Neuronal stem cell (in vitro differentiated cells): Measurements from ENCODE around the gene EEF1G.

ENCODE experiments used
- DNase-seq: peaks from one replicate; pipeline ENCODE4 v3.0.0-alpha.2; 2013; ENCODE audit warnings: low spot score
- H2AFZ ChIP-seq: one replicate; pipeline ENCODE4 v1.6.1; 2013; ENCODE audit warnings: mild to moderate bottlenecking, low read length, inconsistent platforms
- H2AK5ac ChIP-seq: 2 replicates; pipeline ENCODE4 v1.6.1; 2013; ENCODE audit warnings: low read depth, mild to moderate bottlenecking, inconsistent platforms, low read length, moderate library complexity, mixed read lengths
- H2BK120ac ChIP-seq: 2 replicates; pipeline ENCODE4 v1.6.1; 2013; ENCODE audit warnings: low read depth, mild to moderate bottlenecking, inconsistent platforms, low read length, moderate library complexity, mixed read lengths
- H2BK12ac ChIP-seq: one replicate; pipeline ENCODE4 v1.6.1; 2013; ENCODE audit warnings: low read length, inconsistent platforms
- H2BK15ac ChIP-seq: 2 replicates; pipeline ENCODE4 v1.6.1; 2013; ENCODE audit warnings: mild to moderate bottlenecking, low read length, inconsistent platforms, mixed read lengths
- H2BK5ac ChIP-seq: one replicate; pipeline ENCODE4 v1.6.1; 2013; ENCODE audit warnings: inconsistent platforms, mild to moderate bottlenecking, low read length, moderate library complexity
- H3K14ac ChIP-seq: one replicate; pipeline ENCODE4 v1.6.1; 2013; ENCODE audit warnings: low read length, inconsistent platforms
- H3K18ac ChIP-seq: 2 replicates; pipeline ENCODE4 v1.6.1; 2013; ENCODE audit warnings: low read length, inconsistent platforms
- H3K23ac ChIP-seq: 2 replicates; pipeline ENCODE4 v1.6.1; 2013; ENCODE audit warnings: low read depth, mild to moderate bottlenecking, mixed read lengths, low read length, inconsistent platforms; ENCODE audit not compliant: poor library complexity
- H3K27ac ChIP-seq: replicated peaks from 3 replicates; pipeline ENCODE4 v1.5.1; 2013; ENCODE audit warnings: low read length, inconsistent platforms
- H3K27me3 ChIP-seq, 3 experiments: 2 replicates each; pipeline ENCODE4 v1.6.1; 2013; ENCODE audit warnings: low read length in 3 of 3, mild to moderate bottlenecking in 2 of 3, inconsistent platforms in 1 of 3, low read depth in 1 of 3, mixed read lengths in 1 of 3, moderate library complexity in 1 of 3; ENCODE audit not compliant: control insufficient read depth in 3 of 3, insufficient read depth in 3 of 3
- H3K36me3 ChIP-seq, 2 donors: replicated peaks in 1 of 2; 2 replicates each; pipeline ENCODE4 v1.6.1; 2013; ENCODE audit warnings: low read length in 2 of 2; ENCODE audit not compliant: control insufficient read depth in 2 of 2, insufficient read depth in 2 of 2
- H3K4ac ChIP-seq: 2 replicates; pipeline ENCODE4 v1.6.1; 2013; ENCODE audit warnings: inconsistent platforms, mild to moderate bottlenecking, low read length, moderate library complexity
- H3K4me1 ChIP-seq, 2 donors: 1 replicate in 1 of 2; 2 replicates in 1 of 2; pipeline ENCODE4 v1.6.1; 2013; ENCODE audit warnings: low read length in 2 of 2, low read depth in 1 of 2; ENCODE audit not compliant: control insufficient read depth in 2 of 2, insufficient read depth in 1 of 2
- H3K4me2 ChIP-seq: one replicate; pipeline ENCODE4 v1.6.1; 2013; ENCODE audit warnings: mild to moderate bottlenecking, low read length, inconsistent platforms; ENCODE audit not compliant: insufficient read depth, poor library complexity, severe bottlenecking
- H3K4me3 ChIP-seq, 2 donors: 2 replicates each; pipeline ENCODE4 v1.5.1; 2013; ENCODE audit warnings: low read length in 2 of 2, mild to moderate bottlenecking in 2 of 2, inconsistent platforms in 1 of 2, moderate library complexity in 1 of 2
- H3K79me1 ChIP-seq: one replicate; pipeline ENCODE4 v1.6.1; 2013; ENCODE audit warnings: low read depth, mild to moderate bottlenecking, inconsistent platforms, low read length, moderate library complexity
- H3K9ac ChIP-seq: one replicate; pipeline ENCODE4 v1.6.1; 2013; ENCODE audit warnings: mild to moderate bottlenecking, low read depth, low read length, inconsistent platforms; ENCODE audit not compliant: poor library complexity
- H3K9me3 ChIP-seq, 2 donors: replicated peaks in 1 of 2; 2 replicates each; pipeline versions ENCODE3 to v1.6.1; 2013; ENCODE audit warnings: low read length in 2 of 2, mild to moderate bottlenecking in 2 of 2, inconsistent platforms in 1 of 2, low read depth in 1 of 2, mixed read lengths in 1 of 2, moderate library complexity in 1 of 2; ENCODE audit not compliant: control insufficient read depth in 2 of 2, insufficient read depth in 1 of 2
- H4K8ac ChIP-seq: one replicate; pipeline ENCODE4 v1.6.1; 2013; ENCODE audit warnings: low read depth, mild to moderate bottlenecking, inconsistent platforms, low read length, moderate library complexity
- H4K91ac ChIP-seq: one replicate; pipeline ENCODE4 v1.6.1; 2013; ENCODE audit warnings: low read length, low read depth, mild to moderate bottlenecking, inconsistent platforms; ENCODE audit not compliant: poor library complexity
- WGBS, 2 donors: extraction: QIAGEN DNeasy Blood & Tissue Kit; methylation state at CpG; one replicate each; pipeline ENCODE4 v1.1.7; 2013; ENCODE audit warnings: missing lambda C conversion rate in 2 of 2, mixed read lengths in 1 of 2; ENCODE audit not compliant: insufficient read length in 2 of 2, insufficient replicate concordance in 1 of 2; ENCODE audit errors: extremely low coverage in 2 of 2; 5-methylcytosine and 5-hydroxymethylcytosine counted together

Gene EEF1G

DNA sequence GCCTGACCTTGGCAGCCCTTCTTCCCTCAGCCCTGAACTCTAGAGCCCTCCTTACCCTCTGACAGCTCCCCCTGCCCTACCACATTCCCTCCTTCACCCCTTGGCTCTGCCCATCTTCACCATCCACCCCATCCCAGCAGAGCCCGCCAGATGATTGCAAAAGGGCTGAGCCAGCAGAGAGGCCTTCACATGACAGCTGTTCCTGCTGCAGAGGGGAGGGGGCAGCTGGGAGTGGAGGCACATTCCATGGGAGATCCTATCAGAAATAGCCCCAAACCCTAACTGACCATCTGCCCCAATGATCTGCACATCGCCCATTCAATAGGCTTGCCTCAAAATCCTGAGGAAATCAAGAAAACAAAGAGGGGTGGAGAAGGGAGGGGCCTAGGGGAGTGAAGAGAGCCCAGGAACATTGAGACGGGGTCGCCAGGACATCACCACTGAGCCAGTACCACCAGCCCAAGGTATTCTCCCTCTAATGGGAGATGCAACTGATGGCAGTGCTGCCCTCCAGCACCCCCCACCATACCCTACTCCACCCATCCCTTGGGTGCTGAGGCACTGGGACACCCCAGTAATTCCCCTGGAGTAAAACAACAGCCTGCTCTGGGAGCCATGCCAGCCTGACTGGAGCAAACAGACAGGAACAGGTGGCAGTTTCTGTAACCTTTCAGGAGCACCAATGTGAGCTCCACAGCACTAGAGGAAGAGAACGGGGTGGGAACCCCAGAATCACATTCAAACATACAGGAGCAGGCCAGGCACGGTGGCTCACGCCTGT, 19.1 kb downstream of the EEF1G start:
- Histone ChIP-seq H3K18ac (peak overlapping the region; percentile 93), H3K14ac (peak overlapping the region; percentile 10), H3K23ac (no peak overlapping the region), H3K27ac (peak overlapping the region; percentile 88), H2BK12ac (no peak overlapping the region), H4K8ac (no peak overlapping the region), H2BK120ac (no peak overlapping the region), H3K9me3 (no peaks in the 10 kb centered on the region), H2AFZ (no peak overlapping the region), H2BK5ac (peak overlapping the region; percentile 31), H2BK15ac (peak overlapping the region; percentile 12), H3K9ac (peak overlapping the region; percentile 5), H3K4me2 (no peak overlapping the region), H3K4me1 (peaks cover 41 to 45% of the 10 kb centered on the region in 2 donors), H3K4me3 (no peak overlapping the region), H3K4ac (no peak overlapping the region), H3K36me3 (peaks cover 17 to 35% of the 10 kb centered on the region in 2 donors), H3K79me1 (no peaks in the 10 kb centered on the region), H4K91ac (no peak overlapping the region), H3K27me3 (no peaks in the 10 kb centered on the region), H2AK5ac (peak overlapping the region; percentile 72)
- no peak for DNase-seq
- WGBS, 2 donors, result no CpG with 5 or more reads among the region's 7 CpGs

DNA sequence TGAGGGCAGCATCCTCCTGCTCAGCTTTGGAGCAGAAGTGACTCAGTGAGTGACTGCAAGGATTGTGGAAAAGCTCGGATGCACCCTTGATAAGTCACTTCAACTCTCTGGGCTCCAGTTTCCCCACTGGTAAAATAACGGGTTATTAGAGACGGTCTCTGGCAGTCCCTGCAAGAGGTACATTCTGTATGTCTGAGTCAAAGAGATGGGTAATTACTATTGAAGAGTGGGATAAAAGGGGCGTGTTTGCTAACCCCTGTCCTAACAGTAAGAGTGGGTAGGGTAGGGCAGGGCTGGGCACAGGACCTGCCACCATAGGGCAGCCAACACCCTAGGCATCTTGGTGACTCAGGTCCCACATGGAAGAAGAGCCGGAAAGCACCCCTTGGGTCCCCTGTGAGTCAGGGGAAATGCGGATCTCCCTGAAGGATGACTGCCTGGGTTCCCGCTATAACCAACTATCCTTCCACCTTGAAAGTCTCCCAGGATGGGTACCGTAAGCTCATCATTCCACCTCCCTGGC, 19.8 kb downstream of the EEF1G start:
- H3K27me3 ChIP-seq, result peaks cover 0 to 2% (median 0%) of the 10 kb centered on the region in 3 experiments
- peak overlapping the region; percentile 10 for H3K14ac ChIP-seq
- peak overlapping the region; percentile 18 for H2BK12ac ChIP-seq
- peak overlapping the region; percentile 66 for H2BK5ac ChIP-seq
- peak overlapping the region; percentile 93 for H3K18ac ChIP-seq
- peak overlapping the region; percentile 45 for H4K8ac ChIP-seq
- H3K9ac ChIP-seq, result peak overlapping the region; percentile 5
- H4K91ac ChIP-seq, result no peak overlapping the region
- H3K23ac ChIP-seq, result no peak overlapping the region
- H3K4me3 ChIP-seq, result no peak overlapping the region
- H3K36me3 ChIP-seq, result peaks cover 12 to 28% of the 10 kb centered on the region in 2 donors
- peak overlapping the region; percentile 88 for H3K27ac ChIP-seq
- H2BK15ac ChIP-seq, result peak overlapping the region; percentile 66
- H3K79me1 ChIP-seq, result no peaks in the 10 kb centered on the region
- peaks cover 41 to 45% of the 10 kb centered on the region in 2 donors for H3K4me1 ChIP-seq
- no peaks in the 10 kb centered on the region for H3K9me3 ChIP-seq
- WGBS, 2 donors, result no CpG with 5 or more reads among the region's 8 CpGs
- peak overlapping the region; percentile 4 for H3K4ac ChIP-seq
- no peak overlapping the region for H3K4me2 ChIP-seq
- no peak overlapping the region for H2BK120ac ChIP-seq
- peak overlapping the region; percentile 72 for H2AK5ac ChIP-seq
- peak overlapping the region; percentile 83 for H2AFZ ChIP-seq
- DNase-seq, result no peak

DNA sequence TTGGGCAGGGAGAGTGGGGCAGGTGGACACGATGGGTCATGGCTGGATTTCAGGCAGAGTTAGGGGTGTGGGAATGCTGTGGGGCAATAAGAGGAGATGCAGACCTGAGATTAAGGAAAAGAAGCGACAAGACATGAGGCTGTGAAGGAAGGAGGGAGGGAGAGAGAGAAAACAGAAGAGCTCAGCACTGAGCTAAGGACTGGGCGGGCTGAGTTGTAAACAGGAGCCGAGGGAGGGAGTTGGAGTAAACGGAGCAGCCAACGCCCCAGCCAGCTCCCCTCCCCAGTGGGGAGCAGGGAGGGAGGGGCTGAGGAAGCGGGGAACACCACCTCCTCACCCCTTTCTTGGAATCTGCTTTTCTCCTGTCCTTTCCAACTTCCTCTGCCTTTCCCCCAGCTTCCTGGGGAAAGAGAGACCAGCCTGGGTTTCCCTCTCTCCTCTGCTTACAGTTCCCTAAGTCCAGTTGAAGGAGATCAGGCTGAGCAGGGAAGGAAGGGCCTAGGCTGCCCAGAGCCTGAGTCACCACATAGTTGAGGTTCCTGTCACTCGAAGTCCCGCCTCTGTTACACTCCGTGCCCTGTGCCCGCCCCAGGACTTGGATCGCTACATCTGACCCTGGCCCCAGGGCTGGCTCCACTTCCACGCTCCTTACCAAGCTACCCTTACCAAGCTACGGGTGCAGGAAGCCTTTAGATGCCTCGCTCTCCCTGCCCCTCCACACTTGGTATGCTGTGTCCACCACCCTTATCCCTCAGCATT, 20.4 kb downstream of the EEF1G start:
- peak overlapping the region; percentile 27 for H2AK5ac ChIP-seq
- H3K4me1 ChIP-seq, result peaks cover 43 to 45% of the 10 kb centered on the region in 2 donors
- H3K4ac ChIP-seq, result peak overlapping the region; percentile 4
- no peak overlapping the region for H3K14ac ChIP-seq
- peak overlapping the region; percentile 45 for H4K8ac ChIP-seq
- no peak overlapping the region for H3K4me3 ChIP-seq
- H3K9ac ChIP-seq, result peak overlapping the region; percentile 38
- H3K9me3 ChIP-seq, result no peaks in the 10 kb centered on the region
- H3K18ac ChIP-seq, result peak overlapping the region; percentile 93
- peak overlapping the region; percentile 66 for H2BK5ac ChIP-seq
- H3K27me3 ChIP-seq, result peaks cover 0 to 9% (median 0%) of the 10 kb centered on the region in 3 experiments
- peak overlapping the region; percentile 66 for H2BK15ac ChIP-seq
- H3K4me2 ChIP-seq, result peak overlapping the region; percentile 37
- peaks cover 9 to 22% of the 10 kb centered on the region in 2 donors for H3K36me3 ChIP-seq
- H3K23ac ChIP-seq, result no peak overlapping the region
- peak overlapping the region; percentile 96 for H2BK12ac ChIP-seq
- H3K79me1 ChIP-seq, result no peaks in the 10 kb centered on the region
- peak overlapping the region; percentile 83 for H2AFZ ChIP-seq
- DNase-seq, result no peak
- no peak overlapping the region for H4K91ac ChIP-seq
- no CpG with 5 or more reads among the region's 15 CpGs for WGBS, 2 donors
- H2BK120ac ChIP-seq, result peak overlapping the region; percentile 21
- H3K27ac ChIP-seq, result peak overlapping the region; percentile 88
